ENCODE data around the gene LRRC3C. TPM values are rescaled to one million over a fixed set of nuclear protein-coding genes. Genes with fewer than 3 reads are reported as not detected.
"Not testable (repeated sequence)": the region's sequence is repeated elsewhere in the genome, so short reads cannot be mapped to it uniquely, and the experiment has no call there.

The LRRC3C gene
- polyA plus RNA-seq, 3 donors from 2014 or later, result not detected

GRCh38 chr17:39946551-39947330, 19.2 kb downstream of the LRRC3C start:
- no peak for DNase-seq
- peaks cover 0 to 2% of the 10 kb centered on the region in 2 donors for H3K4me1 Mint-ChIP-seq
- H3K36me3 Mint-ChIP-seq, result no peaks in the 10 kb centered on the region
- peaks cover 0 to 1% (median 0%) of the 10 kb centered on the region in 3 donors for H3K27me3 Mint-ChIP-seq (ENCODE audit: low read depth in 3 of 3)
- no peaks in the 10 kb centered on the region for H3K9me3 Mint-ChIP-seq
- H3K27ac Mint-ChIP-seq, result no peak overlapping the region
- H3K4me3 Mint-ChIP-seq, result no peak overlapping the region

GRCh38 chr17:39948489-39948828, 20.9 kb downstream of the LRRC3C start:
- not testable (repeated sequence) for H3K4me3 Mint-ChIP-seq; H3K27me3 Mint-ChIP-seq (ENCODE audit: low read depth in 3 of 3)

DNA sequence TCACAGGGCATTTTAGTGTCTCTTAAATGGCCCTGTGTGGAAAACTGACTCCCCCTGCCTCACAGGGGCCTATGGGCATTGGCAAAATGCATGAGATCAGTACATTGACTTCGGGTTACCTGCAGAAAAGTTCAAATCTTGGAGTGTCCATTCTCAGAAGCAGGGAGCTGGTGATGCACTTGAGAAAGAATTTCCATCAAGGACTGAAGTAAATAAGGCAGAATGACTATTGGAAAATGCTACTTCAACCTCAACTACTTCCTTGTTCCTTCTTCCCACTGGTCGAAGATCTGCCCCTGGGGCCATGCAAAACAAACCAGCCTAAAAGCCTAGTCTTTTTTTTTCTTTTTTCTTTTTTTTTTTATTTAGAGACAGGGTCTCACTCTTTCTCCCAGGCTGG, 21.5 kb downstream of the LRRC3C start:
- no peak for DNase-seq
- Mint-ChIP-seq H3K27ac (peak overlapping the region in 1 of 6 donors; percentile 28), H3K27me3 (ENCODE audit: low read depth in 3 of 3) (no peaks in the 10 kb centered on the region), H3K9me3 (no peaks in the 10 kb centered on the region), H3K4me1 (peaks cover 13 to 14% of the 10 kb centered on the region in 2 donors), H3K4me3 (no peak overlapping the region), H3K36me3 (no peaks in the 10 kb centered on the region)

More at GRCh38 chr17:39948489-39948828, 20.9 kb downstream of the LRRC3C start:
- H3K27ac Mint-ChIP-seq, H3K9me3 Mint-ChIP-seq, H3K36me3 Mint-ChIP-seq, DNase-seq: not testable (repeated sequence)
- peaks cover 9 to 10% of the 10 kb centered on the region in 2 donors for H3K4me1 Mint-ChIP-seq

GRCh38 chr17:39950871-39951348, 23.4 kb downstream of the LRRC3C start:
- Mint-ChIP-seq H3K9me3 (no peaks in the 10 kb centered on the region), H3K36me3 (no peaks in the 10 kb centered on the region), H3K27ac (peak overlapping the region in 1 of 6 donors; percentile 25), H3K4me1 (peaks cover 13 to 14% of the 10 kb centered on the region in 2 donors), H3K4me3 (peak overlapping the region in 2 of 5 donors; percentile 3 to 38), H3K27me3 (ENCODE audit: low read depth in 3 of 3) (no peaks in the 10 kb centered on the region)
- no peak for DNase-seq

DNA sequence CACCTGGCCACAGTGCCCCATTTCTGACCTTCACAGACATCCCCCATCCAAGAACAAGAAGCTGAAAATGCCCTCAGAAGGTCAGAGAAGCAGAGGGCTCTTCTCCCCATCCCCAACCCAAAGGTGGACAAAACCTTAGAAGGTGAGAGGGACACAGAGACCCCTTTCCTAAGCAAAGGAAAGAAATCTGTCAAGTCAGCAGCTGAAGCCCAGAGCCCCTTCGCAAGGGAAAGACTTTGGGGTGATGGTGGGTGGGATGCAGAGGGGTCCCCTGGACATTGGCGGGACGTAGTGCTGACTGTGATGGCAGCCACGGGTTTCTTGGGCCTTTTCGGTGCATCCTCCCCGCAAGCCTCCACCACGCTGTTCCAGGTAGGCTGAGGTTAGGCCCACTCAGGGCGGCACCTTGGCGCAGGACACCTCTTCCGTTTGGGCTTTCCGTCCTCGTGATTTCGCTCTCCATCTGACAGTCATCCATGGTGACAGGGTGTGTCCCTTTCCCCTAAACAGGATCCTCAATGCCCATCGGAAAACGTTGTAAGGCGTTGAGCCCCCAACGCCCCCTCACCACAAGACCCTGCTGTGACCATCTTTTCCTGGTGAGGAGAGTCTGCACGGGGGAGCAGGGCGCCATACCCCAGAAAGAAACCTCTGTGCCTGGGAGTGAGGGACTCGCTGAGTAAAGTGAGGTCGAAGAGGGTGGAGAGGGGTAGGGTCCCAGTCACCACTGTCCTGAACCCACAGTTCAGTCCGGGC, 24.6 kb downstream of the LRRC3C start:
- no peak for DNase-seq
- Mint-ChIP-seq H3K27me3 (ENCODE audit: low read depth in 3 of 3) (no peaks in the 10 kb centered on the region), H3K27ac (peak overlapping the region in 3 of 6 donors; percentile 40 to 50 (median 48)), H3K9me3 (no peaks in the 10 kb centered on the region), H3K4me3 (peak overlapping the region; percentile 58 to 78 (median 68)), H3K36me3 (no peaks in the 10 kb centered on the region), H3K4me1 (peaks cover 13 to 14% of the 10 kb centered on the region in 2 donors)

- H3K27me3 Mint-ChIP-seq (ENCODE audit: low read depth in 3 of 3), result no peaks in the 10 kb centered on the region
- no peaks in the 10 kb centered on the region for H3K9me3 Mint-ChIP-seq
- peaks cover 13 to 14% of the 10 kb centered on the region in 2 donors for H3K4me1 Mint-ChIP-seq
- peak overlapping the region; percentile 78 to 88 (median 80) for H3K27ac Mint-ChIP-seq
- no peaks in the 10 kb centered on the region for H3K36me3 Mint-ChIP-seq
- H3K4me3 Mint-ChIP-seq, result peak overlapping the region; percentile 73 to 84 (median 78)
- peak; percentile 88 to 92 (median 88) for DNase-seq
These were observed 25.3 kb downstream of the LRRC3C start for GRCh38 chr17:39952680-39953470.

- DNase-seq, result no peak
- peaks cover 13 to 14% of the 10 kb centered on the region in 2 donors for H3K4me1 Mint-ChIP-seq
- H3K9me3 Mint-ChIP-seq, result no peaks in the 10 kb centered on the region
- H3K27ac Mint-ChIP-seq, result peak overlapping the region; percentile 78 to 88 (median 80)
- no peaks in the 10 kb centered on the region for H3K27me3 Mint-ChIP-seq (ENCODE audit: low read depth in 3 of 3)
- H3K36me3 Mint-ChIP-seq, result no peaks in the 10 kb centered on the region
- H3K4me3 Mint-ChIP-seq, result peak overlapping the region; percentile 71 to 84 (median 76)
These were observed 25.9 kb downstream of the LRRC3C start for GRCh38 chr17:39953471-39953888.

DNA sequence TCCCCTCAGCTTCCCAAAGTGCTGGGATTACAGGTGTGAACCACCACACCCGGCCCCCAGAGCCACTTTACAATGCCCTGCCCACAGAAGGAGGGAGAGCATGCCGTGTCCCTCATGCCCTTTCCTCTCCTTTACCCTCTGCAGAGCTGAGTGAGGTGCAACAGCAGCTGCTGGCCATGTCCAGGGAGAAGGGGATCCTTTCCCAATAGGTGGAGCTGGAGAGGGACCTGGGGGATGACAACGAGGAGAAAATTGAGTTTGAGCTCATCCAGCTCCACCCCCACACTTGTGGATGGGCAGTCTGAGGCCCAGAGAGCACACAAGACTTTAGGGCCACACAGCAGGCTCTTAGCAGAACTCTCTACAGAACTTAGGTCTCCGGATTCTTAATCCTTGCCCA, 27.3 kb downstream of the LRRC3C start:
- peak overlapping the region in 2 of 6 donors; percentile 45 to 49 for H3K27ac Mint-ChIP-seq
- peak overlapping the region in 1 of 5 donors; percentile 30 for H3K4me3 Mint-ChIP-seq
- H3K36me3 Mint-ChIP-seq, result no peaks in the 10 kb centered on the region

GRCh38 chr17:39955726-39956225, 28.2 kb downstream of the LRRC3C start:
- Mint-ChIP-seq H3K27ac (peak overlapping the region in 1 of 6 donors; percentile 55), H3K4me1 (peaks cover 20 to 21% of the 10 kb centered on the region in 2 donors), H3K36me3 (no peaks in the 10 kb centered on the region), H3K9me3 (no peaks in the 10 kb centered on the region), H3K27me3 (ENCODE audit: low read depth in 3 of 3) (peaks cover 0 to 2% (median 0%) of the 10 kb centered on the region in 3 donors), H3K4me3 (no peak overlapping the region)
- DNase-seq, result no peak

More for the DNA sequence above, 27.3 kb downstream of the LRRC3C start:
- H3K4me1 Mint-ChIP-seq, result peaks cover 17 to 20% of the 10 kb centered on the region in 2 donors
- H3K9me3 Mint-ChIP-seq, result no peaks in the 10 kb centered on the region
- DNase-seq, result no peak
- H3K27me3 Mint-ChIP-seq (ENCODE audit: low read depth in 3 of 3), result peaks cover 0 to 2% (median 0%) of the 10 kb centered on the region in 3 donors

GRCh38 chr17:39960524-39961041, 33.1 kb downstream of the LRRC3C start:
- peak overlapping the region in 1 of 6 donors; percentile 77 for H3K27ac Mint-ChIP-seq
- no peak overlapping the region for H3K4me3 Mint-ChIP-seq
- no peaks in the 10 kb centered on the region for H3K36me3 Mint-ChIP-seq
- H3K9me3 Mint-ChIP-seq, result no peaks in the 10 kb centered on the region
- H3K4me1 Mint-ChIP-seq, result peaks cover 7 to 20% of the 10 kb centered on the region in 2 donors
- DNase-seq, result no peak
- H3K27me3 Mint-ChIP-seq (ENCODE audit: low read depth in 3 of 3), result peaks cover 4 to 5% (median 5%) of the 10 kb centered on the region in 3 donors

GRCh38 chr17:39962642-39963220, 35.2 kb downstream of the LRRC3C start, which contains the start of gene GSDMA:
Gene GSDMA, plus strand, starts transcription at chr17:39963004. Its CDS starts 2,684 bp downstream, at chr17:39965688.
- DNase-seq, result no peak
- no peaks in the 10 kb centered on the region for H3K9me3 Mint-ChIP-seq
- peak within 1 kb of the TSS in 3 of 6 donors; percentile 6 to 91 (median 75) for H3K27ac Mint-ChIP-seq
- H3K36me3 Mint-ChIP-seq, result no peaks in the 10 kb centered on the region
- H3K4me1 Mint-ChIP-seq, result peaks cover 7 to 39% of the 10 kb centered on the region in 2 donors
- H3K4me3 Mint-ChIP-seq, result peak within 1 kb of the TSS in 1 of 5 donors; percentile 55
- peaks cover 5 to 9% (median 6%) of the 10 kb centered on the region in 3 donors for H3K27me3 Mint-ChIP-seq (ENCODE audit: low read depth in 3 of 3)

- H3K27ac Mint-ChIP-seq, result peak overlapping the region in 3 of 6 donors; percentile 6 to 91 (median 75)
- DNase-seq, result no peak
These were observed 36.3 kb downstream of the LRRC3C start for GRCh38 chr17:39963829-39964228.

More at GRCh38 chr17:39963829-39964228, 36.3 kb downstream of the LRRC3C start:
- Mint-ChIP-seq H3K36me3 (no peaks in the 10 kb centered on the region), H3K4me3 (no peak overlapping the region), H3K4me1 (peaks cover 5 to 42% of the 10 kb centered on the region in 2 donors), H3K27me3 (ENCODE audit: low read depth in 3 of 3) (peaks cover 6 to 13% (median 8%) of the 10 kb centered on the region in 3 donors), H3K9me3 (no peaks in the 10 kb centered on the region)

All from immature natural killer cell (primary cell).